IMR-90 (cell line): ENCODE results near the gene GLRA3. TPM values are rescaled to one million over a fixed set of nuclear protein-coding genes. Genes with fewer than 3 reads are reported as not detected.

Source experiments
- ATAC-seq: fragments of 200-7000 bp; cut with Tn5 transposase; 2 replicates; pipeline ENCODE4 v1.9.1; 2020; ENCODE audit warnings: low read depth, mild to moderate bottlenecking, moderate library complexity
- BruUV-seq: library from RNA; stranded (reverse); fragments of 400-500 nt; replicated peaks from 2 replicates; lab custom pipeline; 2021; lab: Mats Ljungman, UMichigan
- CTCF ChIA-PET: fragments of 300-600 bp; formaldehyde crosslinking; extraction: SDS; loops from one replicate; lab custom pipeline; 2021; ENCODE audit warnings: antibody characterized with exemption; lab: Yijun Ruan, JAX
- POLR2A ChIA-PET: fragments of 300-600 bp; sonication (Branson Sonifier 250); formaldehyde crosslinking; loops from one replicate; lab custom pipeline; 2022; ENCODE audit warnings: antibody characterized with exemption; ENCODE audit not compliant: unreplicated experiment; lab: Charles Lee
- DNase-seq: peaks from one replicate; pipeline ENCODE4 v3.0.0; 2013
- H2AFZ ChIP-seq: replicated peaks from 2 replicates; pipeline ENCODE3; 2013; ENCODE audit warnings: low read length, mild to moderate bottlenecking; ENCODE audit not compliant: poor library complexity
- H2AK5ac ChIP-seq: 2 replicates; pipeline ENCODE4 v1.6.1; 2013; ENCODE audit warnings: low read depth, low read length, inconsistent platforms
- H2AK9ac ChIP-seq: replicated peaks from 2 replicates; pipeline ENCODE3; 2013; ENCODE audit warnings: mild to moderate bottlenecking, low read depth, low read length, moderate library complexity; ENCODE audit not compliant: poor library complexity
- H2BK120ac ChIP-seq: 2 replicates; pipeline ENCODE4 v1.6.1; 2013; ENCODE audit warnings: low read depth, low read length, inconsistent platforms
- H2BK15ac ChIP-seq: 3 replicates; pipeline ENCODE4 v1.6.1; 2013; ENCODE audit warnings: low read depth, low read length, inconsistent platforms
- H2BK20ac ChIP-seq: 2 replicates; pipeline ENCODE4 v1.6.1; 2013; ENCODE audit warnings: low read depth, mild to moderate bottlenecking, inconsistent platforms, low read length, moderate library complexity
- H2BK5ac ChIP-seq: 2 replicates; pipeline ENCODE4 v1.6.1; 2013; ENCODE audit warnings: mild to moderate bottlenecking, low read depth, low read length, inconsistent platforms; ENCODE audit not compliant: poor library complexity, severe bottlenecking
- H3K14ac ChIP-seq: replicated peaks from 2 replicates; pipeline ENCODE4 v1.6.1; 2013; ENCODE audit warnings: low read depth, low read length, inconsistent platforms
- H3K18ac ChIP-seq: 2 replicates; pipeline ENCODE4 v1.6.1; 2013; ENCODE audit warnings: low read depth, low read length, control low read depth
- H3K23ac ChIP-seq: 2 replicates; pipeline ENCODE4 v1.6.1; 2013; ENCODE audit warnings: low read depth, low read length, inconsistent platforms
- H3K27ac ChIP-seq: 2 replicates; pipeline ENCODE4 v1.5.1; 2013; ENCODE audit warnings: mild to moderate bottlenecking, control low read depth, low read length; ENCODE audit not compliant: insufficient read depth
- H3K27me3 ChIP-seq: 2 replicates; pipeline ENCODE4 v1.6.1; 2013; ENCODE audit warnings: low read length; ENCODE audit not compliant: control insufficient read depth, insufficient read depth
- H3K36me3 ChIP-seq: 2 replicates; pipeline ENCODE4 v1.6.1; 2013; ENCODE audit warnings: low read length, mixed read lengths; ENCODE audit not compliant: control insufficient read depth, insufficient read depth
- H3K4ac ChIP-seq: 2 replicates; pipeline ENCODE4 v1.6.1; 2013; ENCODE audit warnings: low read depth, low read length, inconsistent platforms
- H3K4me1 ChIP-seq: 2 replicates; pipeline ENCODE4 v1.6.1; 2013; ENCODE audit warnings: low read length, mixed read lengths; ENCODE audit not compliant: control insufficient read depth, insufficient read depth
- H3K4me2 ChIP-seq: 2 replicates; pipeline ENCODE4 v1.6.1; 2013; ENCODE audit warnings: low read depth, mild to moderate bottlenecking, control low read depth, low read length, moderate library complexity
- H3K4me3 ChIP-seq: 2 replicates; pipeline ENCODE4 v1.5.1; 2013; ENCODE audit warnings: low read depth, mild to moderate bottlenecking, control low read depth, low read length, moderate library complexity; ENCODE audit not compliant: insufficient read depth
- H3K56ac ChIP-seq: 2 replicates; pipeline ENCODE4 v1.6.1; 2013; ENCODE audit warnings: low read length, inconsistent platforms; ENCODE audit not compliant: insufficient read depth; ENCODE audit errors: extremely low read depth
- H3K79me1 ChIP-seq, 2 experiments: 2 replicates each; pipeline ENCODE4 v1.6.1; 2013; ENCODE audit warnings: low read length in 2 of 2, inconsistent platforms in 1 of 2, low read depth in 1 of 2
- H3K9ac ChIP-seq: 2 replicates; pipeline ENCODE4 v1.6.1; 2013; ENCODE audit warnings: low read depth, low read length, control low read depth
- H3K9me1 ChIP-seq: 2 replicates; pipeline ENCODE4 v1.6.1; 2013; ENCODE audit warnings: low read length, inconsistent platforms; ENCODE audit not compliant: insufficient read depth
- H3K9me3 ChIP-seq: 2 replicates; pipeline ENCODE4 v1.6.1; 2013; ENCODE audit warnings: low read length; ENCODE audit not compliant: control insufficient read depth, insufficient read depth
- H4K20me1 ChIP-seq: 2 replicates; pipeline ENCODE4 v1.6.1; 2013; ENCODE audit warnings: low read length, inconsistent platforms; ENCODE audit not compliant: insufficient read depth
- H4K5ac ChIP-seq: 2 replicates; pipeline ENCODE4 v1.6.1; 2013; ENCODE audit warnings: mild to moderate bottlenecking, low read depth, low read length, control low read depth
- H4K8ac ChIP-seq, 2 experiments: 2 replicates each; pipeline ENCODE4 v1.6.1; 2013; ENCODE audit warnings: low read depth in 2 of 2, low read length in 2 of 2, control low read depth in 1 of 2, inconsistent platforms in 1 of 2
- H4K91ac ChIP-seq: 2 replicates; pipeline ENCODE4 v1.6.1; 2013; ENCODE audit warnings: low read depth, low read length, inconsistent platforms; ENCODE audit not compliant: insufficient read depth
- BHLHE40 ChIP-seq: fragments of 150-350 bp; IDR thresholded peaks from 2 replicates; pipeline ENCODE4 v1.6.1; 2016; ENCODE audit warnings: mild to moderate bottlenecking, low read depth, low read length
- CEBPB ChIP-seq: IDR thresholded peaks from 2 replicates; pipeline ENCODE4 v1.6.1; 2012; ENCODE audit warnings: low read depth, low read length, improper control_type of control experiment
- CHD1 ChIP-seq: IDR thresholded peaks from 2 replicates; pipeline ENCODE4 v1.6.1; 2012; ENCODE audit warnings: low read depth, low read length, improper control_type of control experiment
- FOS ChIP-seq: fragments of 150-350 bp; IDR thresholded peaks from 2 replicates; pipeline ENCODE4 v1.6.1; 2016; ENCODE audit warnings: low read depth, low read length
- MAFK ChIP-seq: IDR thresholded peaks from 2 replicates; pipeline ENCODE4 v1.6.1; 2012; ENCODE audit warnings: low read depth, low read length, improper control_type of control experiment
- MAZ ChIP-seq: IDR thresholded peaks from 2 replicates; pipeline ENCODE4 v1.6.1; 2012; ENCODE audit warnings: low read depth, mild to moderate bottlenecking, low read length, improper control_type of control experiment, moderate library complexity, borderline replicate concordance
- MXI1 ChIP-seq: IDR thresholded peaks from 2 replicates; pipeline ENCODE4 v1.6.1; 2012; ENCODE audit warnings: low read depth, mild to moderate bottlenecking, low read length, moderate library complexity, borderline replicate concordance
- NFE2L2 ChIP-seq: fragments of 150-350 bp; IDR thresholded peaks from 2 replicates; pipeline ENCODE4 v1.6.1; 2016; ENCODE audit warnings: low read depth, mild to moderate bottlenecking, low read length
- POLR2A ChIP-seq: IDR thresholded peaks from 2 replicates; pipeline ENCODE4 v1.6.1; 2012; ENCODE audit warnings: mild to moderate bottlenecking, low read depth, low read length
- RAD21 ChIP-seq: IDR thresholded peaks from 2 replicates; pipeline ENCODE4 v1.6.1; 2012; ENCODE audit warnings: low read length, improper control_type of control experiment
- RCOR1 ChIP-seq: IDR thresholded peaks from 2 replicates; pipeline ENCODE4 v1.6.1; 2012; ENCODE audit warnings: mild to moderate bottlenecking, low read length, improper control_type of control experiment; ENCODE audit not compliant: insufficient replicate concordance
- RFX5 ChIP-seq: IDR thresholded peaks from 2 replicates; pipeline ENCODE4 v1.8.0; 2012; ENCODE audit warnings: low read depth, mild to moderate bottlenecking, low read length, moderate library complexity
- SMC3 ChIP-seq: fragments of 150-350 bp; IDR thresholded peaks from 2 replicates; pipeline ENCODE4 v1.6.1; 2016; ENCODE audit warnings: low read depth, mild to moderate bottlenecking, antibody characterized with exemption, low read length, moderate library complexity
- WGBS, 2 experiments: methylation state at CpG; one replicate each; pipeline versions ENCODE4 v1.1.5 to v1.1.7; 2013; ENCODE audit warnings: missing lambda C conversion rate in 2 of 2; ENCODE audit not compliant: insufficient read length in 1 of 2; ENCODE audit errors: extremely low coverage in 2 of 2; 5-methylcytosine and 5-hydroxymethylcytosine counted together
- dilution Hi-C: fragments of 300-500 bp; cut with HindIII; formaldehyde crosslinking; loops from one replicate; pipeline ENCODE4 v1.14.3; 2018; ENCODE audit warnings: low sequenced_read_pairs; ENCODE audit not compliant: unreplicated experiment
- in situ Hi-C: fragments of 300-500 bp; cut with MboI; formaldehyde crosslinking; loops from 3 replicates; pipeline ENCODE4 v1.14.3; 2019; ENCODE audit warnings: low sequenced_read_pairs, inconsistent platforms, mixed read lengths
- intact Hi-C: fragments of 100-400 bp; cut with micrococcal nuclease; formaldehyde crosslinking; loops from 2 replicates; pipeline ENCODE4 v1.10.0; 2022
- polyA plus RNA-seq, 3 experiments: library from polyadenylated mRNA; depleted of rRNA; stranded (reverse); fragments of >200 nt; gene quantifications; 2 replicates each; pipeline ENCODE4 v1.2.3, GENCODE V29; 2012; ENCODE audit warnings: low replicate concordance in 1 of 3
- total RNA-seq: library from RNA; depleted of rRNA; stranded (reverse); fragments of >200 nt; gene quantifications from 2 replicates; pipeline ENCODE4 v1.2.3, GENCODE V29; 2012
- TF ChIP-seq, protein P1 (sequence below): fragments of 150-350 bp; IDR thresholded peaks from 2 replicates; pipeline ENCODE4 v1.6.1; 2017; ENCODE audit warnings: mild to moderate bottlenecking, antibody characterized with exemption, low read length, low read depth
- TF ChIP-seq, protein P2 (sequence below): fragments of 150-350 bp; IDR thresholded peaks from 2 replicates; pipeline ENCODE4 v1.6.1; 2016; ENCODE audit warnings: low read depth, mild to moderate bottlenecking, low read length, moderate library complexity, borderline replicate concordance
- TF ChIP-seq, protein P3 (sequence below): conservative IDR thresholded peaks from 2 replicates; pipeline ENCODE4 v1.5.1; 2012; ENCODE audit warnings: mild to moderate bottlenecking, low read depth, low read length, improper control_type of control experiment

Gene GLRA3
- total and polyA plus RNA-seq, 2 of the 4 experiments (the other 2 are of a cell fraction) = not detected

DNA sequence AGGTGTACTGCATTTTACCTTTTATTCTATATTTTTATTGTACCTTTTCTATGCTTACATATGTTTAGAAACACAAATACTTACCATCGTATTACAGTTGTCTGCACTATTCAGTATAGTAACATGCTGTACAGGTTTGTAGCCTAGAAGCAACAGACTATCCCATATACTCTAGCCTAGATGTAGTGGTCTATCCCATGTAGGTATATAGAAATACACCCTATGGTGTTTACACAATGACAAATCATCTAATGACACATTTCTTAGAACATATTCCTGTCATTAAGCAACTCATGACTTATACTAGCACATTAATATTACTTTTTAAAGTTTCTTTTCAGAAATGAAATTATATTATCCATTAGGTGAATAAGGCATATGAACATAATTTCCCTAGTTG, 195.6 kb downstream of the GLRA3 start:
- H4K91ac ChIP-seq = no peak overlapping the region
- H2BK5ac ChIP-seq = no peak overlapping the region
- H3K4me1 ChIP-seq = no peaks in the 10 kb centered on the region
- no peak overlapping the region for H2AK5ac ChIP-seq
- H2BK120ac ChIP-seq = no peak overlapping the region
- H3K18ac ChIP-seq = no peak overlapping the region
- no peaks in the 10 kb centered on the region for H3K9me3 ChIP-seq
- H3K9ac ChIP-seq = no peak overlapping the region
- no peaks in the 10 kb centered on the region for H3K36me3 ChIP-seq
- H3K4ac ChIP-seq = no peak overlapping the region
- H3K56ac ChIP-seq = no peak overlapping the region
- TF ChIP-seq, protein P1, sequence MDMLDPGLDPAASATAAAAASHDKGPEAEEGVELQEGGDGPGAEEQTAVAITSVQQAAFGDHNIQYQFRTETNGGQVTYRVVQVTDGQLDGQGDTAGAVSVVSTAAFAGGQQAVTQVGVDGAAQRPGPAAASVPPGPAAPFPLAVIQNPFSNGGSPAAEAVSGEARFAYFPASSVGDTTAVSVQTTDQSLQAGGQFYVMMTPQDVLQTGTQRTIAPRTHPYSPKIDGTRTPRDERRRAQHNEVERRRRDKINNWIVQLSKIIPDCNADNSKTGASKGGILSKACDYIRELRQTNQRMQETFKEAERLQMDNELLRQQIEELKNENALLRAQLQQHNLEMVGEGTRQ = no peak
- TF ChIP-seq FOS (no peak), SMC3 (no peak), RFX5 (no peak), CEBPB (no peak), MXI1 (no peak), RAD21 (no peak), BHLHE40 (no peak), MAFK (no peak), NFE2L2 (no peak), POLR2A (no peak), RCOR1 (no peak), CHD1 (no peak), MAZ (no peak)
- TF ChIP-seq, protein P2, sequence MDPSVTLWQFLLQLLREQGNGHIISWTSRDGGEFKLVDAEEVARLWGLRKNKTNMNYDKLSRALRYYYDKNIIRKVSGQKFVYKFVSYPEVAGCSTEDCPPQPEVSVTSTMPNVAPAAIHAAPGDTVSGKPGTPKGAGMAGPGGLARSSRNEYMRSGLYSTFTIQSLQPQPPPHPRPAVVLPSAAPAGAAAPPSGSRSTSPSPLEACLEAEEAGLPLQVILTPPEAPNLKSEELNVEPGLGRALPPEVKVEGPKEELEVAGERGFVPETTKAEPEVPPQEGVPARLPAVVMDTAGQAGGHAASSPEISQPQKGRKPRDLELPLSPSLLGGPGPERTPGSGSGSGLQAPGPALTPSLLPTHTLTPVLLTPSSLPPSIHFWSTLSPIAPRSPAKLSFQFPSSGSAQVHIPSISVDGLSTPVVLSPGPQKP = no peak
- TF ChIP-seq, protein P3, sequence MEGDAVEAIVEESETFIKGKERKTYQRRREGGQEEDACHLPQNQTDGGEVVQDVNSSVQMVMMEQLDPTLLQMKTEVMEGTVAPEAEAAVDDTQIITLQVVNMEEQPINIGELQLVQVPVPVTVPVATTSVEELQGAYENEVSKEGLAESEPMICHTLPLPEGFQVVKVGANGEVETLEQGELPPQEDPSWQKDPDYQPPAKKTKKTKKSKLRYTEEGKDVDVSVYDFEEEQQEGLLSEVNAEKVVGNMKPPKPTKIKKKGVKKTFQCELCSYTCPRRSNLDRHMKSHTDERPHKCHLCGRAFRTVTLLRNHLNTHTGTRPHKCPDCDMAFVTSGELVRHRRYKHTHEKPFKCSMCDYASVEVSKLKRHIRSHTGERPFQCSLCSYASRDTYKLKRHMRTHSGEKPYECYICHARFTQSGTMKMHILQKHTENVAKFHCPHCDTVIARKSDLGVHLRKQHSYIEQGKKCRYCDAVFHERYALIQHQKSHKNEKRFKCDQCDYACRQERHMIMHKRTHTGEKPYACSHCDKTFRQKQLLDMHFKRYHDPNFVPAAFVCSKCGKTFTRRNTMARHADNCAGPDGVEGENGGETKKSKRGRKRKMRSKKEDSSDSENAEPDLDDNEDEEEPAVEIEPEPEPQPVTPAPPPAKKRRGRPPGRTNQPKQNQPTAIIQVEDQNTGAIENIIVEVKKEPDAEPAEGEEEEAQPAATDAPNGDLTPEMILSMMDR = no peak
- no peaks in the 10 kb centered on the region for H3K79me1 ChIP-seq
- dilution Hi-C loops = no loop called here
- no peak overlapping the region for H3K27ac ChIP-seq
- BruUV-seq = no TSS peak
- WGBS, 2 experiments = no CpG with 5 or more reads among the region's 1 CpG
- H2BK20ac ChIP-seq = no peak overlapping the region
- no peak overlapping the region for H4K5ac ChIP-seq
- intact Hi-C loops = no loop called here
- no peak overlapping the region for H3K4me2 ChIP-seq
- ChIA-PET CTCF (no interaction called here), POLR2A (no interaction called here)
- DNase-seq (no peak), ATAC-seq (no peak)
- H3K9me1 ChIP-seq = no peaks in the 10 kb centered on the region
- no peak overlapping the region for H2AK9ac ChIP-seq
- H4K20me1 ChIP-seq = no peaks in the 10 kb centered on the region
- H3K4me3 ChIP-seq = no peak overlapping the region
- in situ Hi-C loops = loop anchor here (5.0 kb wide), 1 partner anchor 271 kb away; no protein-coding TSS in a partner anchor
- H3K14ac ChIP-seq = no peak overlapping the region
- H3K23ac ChIP-seq = no peak overlapping the region
- no peak overlapping the region for H2AFZ ChIP-seq
- H4K8ac ChIP-seq = no peak overlapping the region
- H2BK15ac ChIP-seq = no peak overlapping the region
- H3K27me3 ChIP-seq = no peaks in the 10 kb centered on the region
